ENCODE results near the gene PTPRN2. TPM values are rescaled to one million over a fixed set of nuclear protein-coding genes. Genes with fewer than 3 reads are reported as not detected.

PTPRN2 gene
- total and polyA plus RNA-seq, 2 of the 8 experiments (the other 6 are each of a cell fraction or from before 2014, with no cell fraction given) = 2.6 to 4.5 TPM

- no peaks in the 10 kb centered on the region for H3K27me3 ChIP-seq (replicated peaks in 1 of 4; ENCODE audit: control insufficient read depth in 3 of 4, extremely low read depth in 1 of 4, insufficient read depth in 3 of 4, low read length in 3 of 4)
- ChIA-PET CTCF (ENCODE audit: partially characterized antibody) (interaction anchor here (0.6 to 2.1 kb wide), 5 partner anchors 24 to 501 kb away, joined by 3 to 7 read pairs (median 3); no protein-coding TSS in a partner anchor), POLR2A (ENCODE audit: partially characterized antibody) (no interaction called here)
- TF ChIP-seq KDM5A (IDR thresholded peaks at IDR 0.05; ENCODE audit: low read length) (no peak), TEAD4 (IDR thresholded peaks at IDR 0.05; ENCODE audit: low read depth, low read length) (no peak), KDM1A (IDR thresholded peaks at IDR 0.05; ENCODE audit: borderline replicate concordance, low read length) (no peak), TAF1 (IDR thresholded peaks at IDR 0.05; ENCODE audit: low read depth, low read length) (no peak), YY1 (IDR thresholded peaks at IDR 0.05; ENCODE audit: low read depth, low read length) (no peak), RBBP5 (IDR thresholded peaks at IDR 0.05; ENCODE audit: borderline replicate concordance, low read depth, low read length) (no peak)
- H3K14ac ChIP-seq (ENCODE audit: insufficient read length) = no peak overlapping the region
- H2AFZ ChIP-seq (ENCODE audit: low read length) = no peak overlapping the region
- no peaks in the 10 kb centered on the region for H3K79me2 ChIP-seq (ENCODE audit: control insufficient read depth in 1 of 2, insufficient read depth in 2 of 2, low read length in 2 of 2)
- no peak overlapping the region for H3K27ac ChIP-seq (ENCODE audit: low read depth, low read length)
- H3K56ac ChIP-seq (replicated peaks; ENCODE audit: insufficient read length, low read depth, low read length) = no peak overlapping the region
- peak overlapping the region; percentile 46 for H3K4ac ChIP-seq (replicated peaks; ENCODE audit: insufficient read length, low read depth, low read length)
- no peak overlapping the region for H4K5ac ChIP-seq (ENCODE audit: insufficient read length, low read depth, low read length)
- no peak overlapping the region for H4K8ac ChIP-seq (ENCODE audit: extremely low read depth, insufficient read depth, low read length)
- no peak overlapping the region; a peak in 1 of 4 replicates for H3K4me2 ChIP-seq (ENCODE audit: insufficient read depth in 1 of 2, low read depth in 2 of 2, low read length in 2 of 2)
- 93% methylated on average over 7 of the region's 7 CpGs; no CpG with 5 or more reads in 1 of the 2 experiments for WGBS, 2 experiments (ENCODE audit: extremely low coverage in 1 of 2, insufficient coverage in 1 of 2, insufficient read length in 1 of 2, insufficient replicate concordance in 2 of 2, low coverage in 1 of 2, low lambda C conversion rate in 2 of 2, missing lambda C conversion rate in 1 of 2)
- peak overlapping the region; percentile 30 for H4K91ac ChIP-seq (replicated peaks; ENCODE audit: insufficient read length, low read length)
- no peak overlapping the region for H3K23ac ChIP-seq (ENCODE audit: insufficient read length)
- no peak overlapping the region for H2BK12ac ChIP-seq (ENCODE audit: low read depth, low read length)
- no peak overlapping the region for H2BK15ac ChIP-seq (ENCODE audit: low read length)
- H2BK5ac ChIP-seq (ENCODE audit: low read depth, low read length) = no peak overlapping the region
- H4K20me1 ChIP-seq (replicated peaks in 1 of 2; ENCODE audit: control insufficient read depth in 1 of 2, insufficient read depth in 2 of 2, low read length in 2 of 2) = no peaks in the 10 kb centered on the region
- H2BK120ac ChIP-seq (replicated peaks; ENCODE audit: low read depth, low read length) = no peak overlapping the region
- no peaks in the 10 kb centered on the region for H3K9me3 ChIP-seq (ENCODE audit: insufficient read depth in 2 of 2, low read depth in 1 of 2, low read length in 1 of 2)
- H3K9ac ChIP-seq (replicated peaks in 1 of 4; ENCODE audit: extremely low read depth in 1 of 4, low read depth in 3 of 4, low read length in 3 of 4) = no peak overlapping the region
- FAIRE-seq (no peak), DNase-seq (ENCODE audit: low read depth in 1 of 2, low spot score in 2 of 2) (no peak)
- H3K36me3 ChIP-seq (ENCODE audit: control insufficient read depth in 2 of 4, insufficient read depth in 4 of 4, low read length in 3 of 4) = no peaks in the 10 kb centered on the region
- 0 out of 2 replicates have a peak overlapping the region, but pooled peaks have one; percentile 15 for H2AK5ac ChIP-seq (ENCODE audit: low read depth, low read length)
- no peak overlapping the region for H3K4me3 ChIP-seq (ENCODE audit: extremely low read depth in 1 of 4, insufficient read depth in 2 of 4, low read depth in 3 of 4, low read length in 4 of 4)
- H3K79me1 ChIP-seq (ENCODE audit: low read depth, low read length) = no peaks in the 10 kb centered on the region
- H3K18ac ChIP-seq (ENCODE audit: extremely low read depth, low read length) = no peak overlapping the region
- 0 out of 2 replicates have a peak overlapping the region, but pooled peaks have one; percentile 34 for H2BK20ac ChIP-seq (ENCODE audit: low read length)
- H3K4me1 ChIP-seq (replicated peaks in 1 of 4; ENCODE audit: control insufficient read depth in 3 of 4, insufficient read depth in 4 of 4, low read length in 3 of 4) = peaks cover 7 to 19% (median 13%) of the 10 kb centered on the region in 4 experiments; a peak in 6 of 7 replicates
- H3K23me2 ChIP-seq (ENCODE audit: low read depth, low read length) = no peaks in the 10 kb centered on the region
Observed at GRCh38 chr7:157906583-157906982, 681.0 kb downstream of the PTPRN2 start.

Data from H1 (cell line).